GM19240 (cell line): ENCODE results near the gene ZNF226.
"Not testable (repeated sequence)": the region's sequence is repeated elsewhere in the genome, so short reads cannot be mapped to it uniquely, and the experiment has no call there.

Experiments
- DNase-seq: peaks from one replicate; pipeline ENCODE4 v3.0.0; 2011; ENCODE audit warnings: low spot score; ENCODE audit not compliant: insufficient read length

ZNF226 gene

DNA sequence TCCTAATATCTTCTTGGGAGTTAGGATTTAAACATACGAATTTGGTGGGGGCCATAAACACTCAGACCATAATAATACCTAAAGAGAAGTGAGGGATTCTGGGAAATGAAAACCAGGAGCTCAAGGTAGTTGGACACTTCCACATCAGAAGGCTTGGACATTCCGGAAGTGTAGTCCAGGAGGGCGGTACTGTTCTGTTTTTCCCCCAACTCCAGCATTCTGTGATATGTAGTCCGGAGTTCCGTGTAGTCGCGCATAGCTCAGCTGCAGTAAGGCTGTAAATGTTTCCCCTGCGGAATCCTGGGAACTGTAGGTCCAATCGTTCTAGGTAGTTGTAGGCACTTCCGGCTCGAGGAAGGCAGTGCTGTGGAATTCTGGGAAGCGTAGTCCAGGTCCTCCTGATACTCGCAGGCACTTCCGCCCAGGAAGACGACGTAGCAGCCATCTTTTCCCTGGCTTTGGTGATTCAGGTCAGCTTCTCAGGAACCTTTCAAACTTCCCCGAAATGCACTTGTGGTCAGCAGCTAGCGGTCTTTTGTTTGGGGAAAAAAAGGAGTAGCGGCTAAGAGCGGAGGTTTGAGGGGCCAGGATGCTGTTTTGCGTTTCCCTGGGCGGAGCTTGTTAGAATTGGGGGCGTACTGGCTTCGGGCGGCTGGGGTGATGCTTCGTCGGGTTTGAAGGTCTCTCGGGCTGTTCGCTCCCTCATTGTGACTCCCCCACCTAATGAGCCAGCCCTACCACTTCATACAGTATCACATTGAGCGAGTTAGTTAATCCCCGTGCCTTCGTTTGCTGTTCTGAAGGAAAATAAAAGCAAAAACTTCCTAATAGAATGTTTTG lies at the start of gene ZNF226:
Gene ZNF226, plus strand, starts transcription at position 428 of the 840 bp plus-strand sequence. CDS start 4,981 bp downstream, outside the sequence.
- DNase-seq: peak; percentile 72

GRCh38 chr19:44121162-44121561 lies 43.7 kb upstream of the ZNF226 start:
- DNase-seq: not testable (repeated sequence)

DNA sequence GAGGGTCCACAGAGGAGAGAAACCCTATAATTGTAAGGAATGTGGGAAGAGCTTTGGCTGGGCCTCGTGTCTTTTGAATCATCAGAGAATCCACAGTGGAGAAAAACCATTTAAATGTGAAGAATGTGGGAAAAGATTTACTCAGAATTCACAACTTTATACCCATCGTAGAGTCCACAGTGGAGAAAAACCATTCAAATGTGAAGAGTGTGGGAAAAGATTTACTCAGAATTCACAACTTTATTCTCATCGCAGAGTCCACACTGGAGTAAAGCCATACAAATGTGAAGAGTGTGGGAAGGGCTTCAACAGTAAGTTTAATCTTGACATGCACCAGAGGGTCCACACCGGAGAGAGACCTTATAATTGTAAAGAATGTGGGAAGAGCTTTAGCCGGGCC lies 32.9 kb upstream of the ZNF226 start:
- DNase-seq: no peak

DNA sequence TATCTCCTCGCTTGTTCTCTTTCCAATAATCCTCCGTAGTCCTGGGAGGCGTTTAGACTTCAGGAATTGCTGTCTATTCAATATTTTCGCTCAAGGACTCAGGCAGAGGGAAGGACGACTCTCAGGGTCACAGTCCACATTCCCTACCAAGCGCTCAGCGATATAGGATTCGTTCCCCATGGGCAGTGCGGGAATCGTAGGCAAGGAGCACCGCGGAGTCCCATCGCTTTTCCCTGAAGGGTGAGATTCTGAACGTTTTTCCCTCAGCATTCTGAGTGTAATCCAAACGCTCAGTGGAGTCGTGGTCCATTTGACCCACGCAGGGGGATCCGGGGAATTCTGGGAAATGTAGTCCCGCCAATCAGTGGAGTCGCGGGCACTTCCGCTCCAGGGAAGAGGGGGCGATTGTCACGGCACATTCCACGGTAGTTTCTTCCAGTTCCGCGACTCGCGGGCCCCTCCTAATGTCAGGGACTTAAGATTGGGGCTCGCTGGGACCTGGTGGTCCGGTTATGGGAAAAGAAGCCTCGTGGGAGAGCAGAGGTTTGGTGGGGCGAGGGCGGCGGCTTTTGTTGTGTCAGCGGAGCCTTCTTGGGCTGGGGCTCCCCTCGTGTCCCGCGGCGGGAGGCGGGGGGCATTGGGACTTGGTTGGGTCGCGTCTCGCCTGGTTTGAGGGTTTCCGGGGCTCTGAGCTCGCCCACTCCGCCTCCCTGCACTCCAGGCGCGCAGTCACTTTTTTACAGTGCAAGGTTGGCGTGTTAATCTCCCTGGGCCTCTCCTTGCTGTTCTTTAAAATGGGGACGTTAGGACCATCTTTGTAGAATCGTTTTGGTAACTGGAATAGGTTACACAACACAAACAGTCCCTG lies 23.5 kb upstream of the ZNF226 start, which contains the start of gene ZNF234:
Gene ZNF234, plus strand, starts transcription at position 364 of the 868 bp plus-strand sequence. CDS start 3,079 bp downstream, outside the sequence.
- DNase-seq: peak; percentile 55

GRCh38 chr19:44142059-44142433 lies 22.9 kb upstream of the ZNF226 start:
- no peak for DNase-seq

DNA sequence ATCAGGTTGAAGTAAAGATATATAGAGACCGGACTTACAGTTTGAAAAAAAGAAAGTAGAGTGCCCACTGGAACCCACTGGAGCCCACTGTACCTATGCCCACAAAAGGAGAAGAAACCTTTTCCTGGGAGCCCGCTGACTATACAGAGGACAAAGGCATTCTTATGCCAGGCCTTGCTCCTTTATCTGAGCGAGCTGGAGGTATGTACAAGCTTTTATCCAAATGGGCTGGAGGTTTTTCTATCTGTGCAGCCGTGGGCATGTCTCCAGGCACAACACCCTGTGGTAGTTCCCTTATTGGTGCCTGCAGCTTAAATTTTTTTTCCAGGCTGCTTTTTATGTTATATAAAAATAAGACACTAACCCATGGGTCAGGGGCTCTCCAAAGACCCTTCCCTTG lies 15.1 kb upstream of the ZNF226 start:
- no peak for DNase-seq

GRCh38 chr19:44151491-44151890 lies 13.4 kb upstream of the ZNF226 start:
- DNase-seq: no peak

DNA sequence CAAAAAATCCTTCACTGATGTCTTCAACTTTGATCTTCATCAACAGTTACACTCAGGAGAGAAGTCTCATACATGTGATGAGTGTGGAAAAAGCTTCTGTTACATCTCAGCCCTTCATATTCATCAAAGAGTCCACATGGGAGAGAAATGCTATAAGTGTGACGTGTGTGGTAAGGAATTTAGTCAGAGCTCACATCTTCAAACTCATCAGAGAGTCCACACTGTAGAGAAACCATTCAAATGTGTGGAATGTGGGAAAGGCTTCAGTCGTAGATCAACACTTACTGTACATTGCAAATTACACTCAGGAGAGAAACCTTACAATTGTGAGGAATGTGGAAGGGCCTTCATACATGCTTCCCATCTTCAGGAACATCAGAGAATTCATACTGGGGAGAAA lies 8.4 kb upstream of the ZNF226 start:
- DNase-seq: no peak

DNA sequence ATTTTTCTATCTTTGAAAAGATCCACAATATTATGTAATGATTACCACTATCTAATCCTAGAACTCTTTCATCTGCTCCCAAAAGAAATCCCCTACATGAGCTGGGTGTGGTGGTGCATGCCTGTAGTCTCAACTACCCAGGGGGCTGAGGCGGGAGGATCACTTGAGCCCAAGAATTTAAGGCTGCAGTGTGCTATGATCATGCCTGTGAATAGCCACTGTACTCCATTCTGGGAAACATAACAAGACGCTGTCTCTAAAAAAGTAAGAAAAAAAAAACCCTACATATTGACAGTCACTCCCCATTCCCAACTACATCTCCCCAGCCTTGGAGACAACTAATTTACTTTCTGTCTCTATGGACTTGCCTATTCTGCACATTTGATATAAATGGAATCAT lies 1.1 kb upstream of the ZNF226 start:
- DNase-seq: no peak

GRCh38 chr19:44164327-44164672 lies 600 bp upstream of the ZNF226 start:
- DNase-seq: no peak

DNA sequence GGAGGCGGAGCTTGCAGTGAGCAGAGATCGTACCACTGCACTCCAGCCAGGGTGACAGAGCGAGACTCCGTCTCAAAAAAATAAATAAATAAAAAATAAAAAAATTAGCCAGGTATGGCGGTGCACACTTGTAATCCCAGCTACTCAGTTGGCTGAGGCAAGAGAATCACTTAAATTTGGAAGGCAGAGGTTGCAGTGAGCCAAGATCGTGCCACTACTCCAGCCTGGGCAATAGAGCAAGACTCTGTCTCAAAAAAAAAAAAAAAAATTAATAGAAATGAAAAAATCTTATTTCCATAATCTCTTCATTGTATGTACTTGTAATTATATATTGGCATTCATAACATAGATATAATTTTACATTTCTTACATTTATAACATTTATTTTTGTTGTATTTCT lies 5.8 kb downstream of the ZNF226 start:
- not testable (repeated sequence) for DNase-seq

GRCh38 chr19:44176590-44176989 lies 11.7 kb downstream of the ZNF226 start:
- no peak for DNase-seq

GRCh38 chr19:44180968-44181367 lies 16.1 kb downstream of the ZNF226 start:
- DNase-seq: no peak

DNA sequence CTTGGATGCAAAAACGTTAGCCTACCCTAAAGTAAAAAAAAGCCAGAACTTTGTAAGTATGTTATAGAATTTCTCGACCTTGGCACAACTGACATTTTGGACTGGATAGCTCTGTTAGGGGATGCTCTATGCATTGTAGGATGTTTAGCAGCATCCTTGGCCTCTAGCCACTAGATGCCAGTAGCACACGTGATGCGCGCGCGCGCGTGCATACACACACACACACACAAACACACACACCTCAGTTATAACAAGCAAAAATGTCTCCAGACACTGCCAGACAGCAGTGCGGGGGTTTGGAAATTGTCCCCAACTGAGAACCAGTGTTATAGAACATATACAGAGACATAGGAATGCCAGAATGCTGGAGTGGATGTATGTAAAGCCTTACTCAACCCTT lies 17.2 kb downstream of the ZNF226 start:
- DNase-seq: no peak

DNA sequence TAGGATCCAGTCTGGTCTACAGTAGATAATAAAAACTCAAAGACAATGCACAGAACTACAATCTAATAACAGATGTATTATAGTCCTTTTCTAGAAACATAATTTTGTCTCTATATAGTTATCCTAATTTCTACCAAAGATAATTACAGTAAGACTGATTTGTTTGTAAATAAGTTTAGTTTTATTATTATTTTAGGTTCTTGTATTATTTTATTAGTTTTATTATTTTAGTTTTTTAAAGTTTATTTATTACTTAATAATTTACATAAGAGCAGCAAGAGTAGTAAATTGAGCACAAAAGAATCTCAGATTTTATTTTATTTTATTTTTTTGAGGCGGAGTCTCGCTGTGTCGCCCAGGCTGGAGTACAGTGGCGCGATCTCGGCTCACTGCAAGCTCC lies 25.1 kb downstream of the ZNF226 start:
- no peak for DNase-seq

- no peak for DNase-seq
Measured at GRCh38 chr19:44192127-44192526, 27.2 kb downstream of the ZNF226 start.

DNA sequence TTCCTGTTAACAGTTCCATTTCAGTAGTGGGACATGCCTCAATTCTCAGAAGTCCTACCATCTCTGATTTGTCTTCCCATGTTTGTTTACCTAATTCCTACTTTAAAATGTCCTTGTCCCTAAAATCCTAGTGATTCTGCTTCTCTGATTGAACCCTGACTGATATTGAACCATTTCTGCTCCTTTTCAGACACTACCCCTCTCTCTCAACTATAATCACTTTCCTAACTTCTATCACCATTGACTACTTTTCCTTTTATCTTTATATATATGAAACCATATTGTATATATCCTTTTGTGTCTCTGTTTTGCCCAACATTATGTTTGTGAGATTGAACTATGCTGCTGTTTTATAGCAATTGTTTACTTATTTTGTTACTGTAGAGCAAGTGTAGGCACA lies 31.9 kb downstream of the ZNF226 start:
- DNase-seq: no peak

GRCh38 chr19:44202470-44202869 lies 37.6 kb downstream of the ZNF226 start:
- DNase-seq: no peak

GRCh38 chr19:44202974-44203373 lies 38.1 kb downstream of the ZNF226 start:
- DNase-seq: no peak

GRCh38 chr19:44203877-44204276 lies 39.0 kb downstream of the ZNF226 start:
- DNase-seq: not testable (repeated sequence)

DNA sequence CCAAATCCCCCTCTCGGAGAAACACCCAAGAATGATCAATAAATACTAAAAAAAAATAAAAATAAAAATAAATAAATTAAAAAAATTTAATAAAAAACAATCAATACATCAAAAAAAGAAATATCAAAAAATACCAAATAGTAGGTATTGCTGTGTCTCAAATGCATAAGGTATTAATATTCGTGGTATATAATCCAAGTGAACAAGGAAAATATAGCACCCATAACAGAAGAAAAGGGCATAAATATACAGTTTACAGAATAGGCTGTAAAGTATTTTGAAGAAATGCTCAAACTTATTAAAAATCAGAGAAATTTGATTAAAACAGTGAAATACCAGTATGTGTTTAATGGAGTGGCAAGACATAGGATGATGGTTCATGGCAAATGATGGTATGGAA lies 39.9 kb downstream of the ZNF226 start:
- no peak for DNase-seq

DNA sequence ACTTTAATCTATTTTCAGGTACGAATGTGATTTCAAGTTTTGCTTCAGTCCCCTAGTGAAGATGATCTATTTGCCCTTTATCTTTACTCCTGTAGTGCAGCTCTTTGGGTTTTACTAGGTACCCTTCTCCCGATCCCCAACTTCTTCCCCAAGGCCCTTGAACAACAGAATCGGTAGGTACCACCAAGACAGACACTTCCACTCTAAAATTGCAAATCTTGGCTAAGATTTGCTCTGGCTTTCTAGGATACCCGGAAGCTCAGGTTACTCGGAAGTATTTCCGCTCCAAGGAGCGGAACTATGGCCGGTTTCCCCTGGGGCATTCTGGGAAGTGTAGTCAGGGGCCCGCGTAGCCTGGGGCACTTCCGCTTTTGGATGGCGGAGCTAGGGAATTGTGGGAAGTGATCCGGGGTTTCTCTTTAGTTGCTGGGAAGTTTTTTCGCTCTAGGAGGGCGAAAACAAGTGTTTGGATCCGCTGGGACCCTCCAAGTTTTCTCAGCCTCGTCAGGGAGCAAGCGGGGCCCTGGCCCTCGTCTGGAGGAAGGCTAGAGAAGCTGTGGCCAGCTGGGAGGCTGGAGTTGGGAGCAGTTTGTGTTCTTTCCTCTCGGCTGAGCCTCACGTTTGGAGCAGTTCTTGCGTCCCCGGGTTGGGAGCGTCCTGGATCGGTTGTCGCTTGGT lies 42.4 kb downstream of the ZNF226 start:
- DNase-seq: peak; percentile 72
